Lower leg skin (tissue), 4 donors: ENCODE measurements around the gene ADAMTS10. TPM values are rescaled to one million over a fixed set of nuclear protein-coding genes. Genes with fewer than 3 reads are reported as not detected.
"Not testable (repeated sequence)": the region's sequence is repeated elsewhere in the genome, so short reads cannot be mapped to it uniquely, and the experiment has no call there.

ENCODE experiments used
- DNase-seq, 2 donors: peaks; one replicate each; pipeline ENCODE4 v3.0.0-alpha.2; 2019; ENCODE audit warnings: low spot score in 2 of 2
- H3K4me3 ChIP-seq: fragments of 200-600 bp; sonication (generic); 2 replicates; pipeline ENCODE4 v1.5.1; 2017; ENCODE audit warnings: mild to moderate bottlenecking, low read depth; ENCODE audit not compliant: poor library complexity, severe bottlenecking
- POLR2A ChIP-seq, 2 donors: fragments of 450-650 bp; IDR thresholded peaks; one replicate each; pipeline ENCODE4 v1.6.1; 2016 to 2017; ENCODE audit warnings: antibody characterized with exemption in 2 of 2, mild to moderate bottlenecking in 1 of 2, moderate library complexity in 1 of 2
- WGBS, 2 donors: methylation state at CpG; one replicate each; pipeline ENCODE4 v1.1.5; 2018; 5-methylcytosine and 5-hydroxymethylcytosine counted together
- intact Hi-C: fragments of 100-400 bp; cut with DNase I; formaldehyde crosslinking; loops from one replicate; pipeline ENCODE4 v1.15.0; 2023; ENCODE audit warnings: low total_unique reads
- total RNA-seq, 4 donors: library from RNA; depleted of rRNA; stranded (reverse); fragments of >200 nt; gene quantifications; one replicate each; pipeline ENCODE4 v1.1.0, GENCODE V29; 2016
- TF ChIP-seq, protein P1 (sequence below), 3 donors: fragments of 450-650 bp; IDR thresholded peaks; one replicate each; pipeline ENCODE4 v1.5.1; 2016; ENCODE audit warnings: antibody characterized with exemption in 3 of 3, mild to moderate bottlenecking in 3 of 3, moderate library complexity in 2 of 3

ADAMTS10 gene
- total RNA-seq, 4 donors from 2014 or later, result 6.1 to 21.3 (median 14.1) TPM

DNA sequence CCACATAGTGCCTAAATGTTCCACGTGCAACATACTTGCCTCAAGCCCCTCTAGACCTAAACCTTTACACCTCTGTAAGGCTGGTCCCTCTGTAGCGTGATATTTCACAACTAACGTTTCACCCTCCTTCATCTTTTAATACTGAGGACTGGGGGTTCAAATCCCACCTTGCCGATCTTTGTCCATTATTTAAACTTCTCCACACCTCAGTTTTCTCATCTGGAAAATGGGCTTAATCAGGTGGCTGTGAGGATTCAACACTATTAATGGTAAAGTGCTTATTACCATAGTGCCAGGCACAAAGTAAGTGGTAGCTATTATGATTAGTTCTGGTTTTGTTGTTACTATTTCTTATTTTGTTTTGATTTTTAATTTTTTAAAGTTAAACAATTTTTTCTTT lies 7.5 kb upstream of the ADAMTS10 start:
- H3K4me3 ChIP-seq, result no peak overlapping the region
- 80 to 84% methylated on average over 4 of the region's 4 CpGs for WGBS, 2 donors
- DNase-seq, result no peak
- intact Hi-C loops, result no loop called here
- TF ChIP-seq POLR2A (IDR thresholded peaks at IDR 0.05), result no peak
- TF ChIP-seq, protein P1, sequence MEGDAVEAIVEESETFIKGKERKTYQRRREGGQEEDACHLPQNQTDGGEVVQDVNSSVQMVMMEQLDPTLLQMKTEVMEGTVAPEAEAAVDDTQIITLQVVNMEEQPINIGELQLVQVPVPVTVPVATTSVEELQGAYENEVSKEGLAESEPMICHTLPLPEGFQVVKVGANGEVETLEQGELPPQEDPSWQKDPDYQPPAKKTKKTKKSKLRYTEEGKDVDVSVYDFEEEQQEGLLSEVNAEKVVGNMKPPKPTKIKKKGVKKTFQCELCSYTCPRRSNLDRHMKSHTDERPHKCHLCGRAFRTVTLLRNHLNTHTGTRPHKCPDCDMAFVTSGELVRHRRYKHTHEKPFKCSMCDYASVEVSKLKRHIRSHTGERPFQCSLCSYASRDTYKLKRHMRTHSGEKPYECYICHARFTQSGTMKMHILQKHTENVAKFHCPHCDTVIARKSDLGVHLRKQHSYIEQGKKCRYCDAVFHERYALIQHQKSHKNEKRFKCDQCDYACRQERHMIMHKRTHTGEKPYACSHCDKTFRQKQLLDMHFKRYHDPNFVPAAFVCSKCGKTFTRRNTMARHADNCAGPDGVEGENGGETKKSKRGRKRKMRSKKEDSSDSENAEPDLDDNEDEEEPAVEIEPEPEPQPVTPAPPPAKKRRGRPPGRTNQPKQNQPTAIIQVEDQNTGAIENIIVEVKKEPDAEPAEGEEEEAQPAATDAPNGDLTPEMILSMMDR (IDR thresholded peaks at IDR 0.05), result no peak

DNA sequence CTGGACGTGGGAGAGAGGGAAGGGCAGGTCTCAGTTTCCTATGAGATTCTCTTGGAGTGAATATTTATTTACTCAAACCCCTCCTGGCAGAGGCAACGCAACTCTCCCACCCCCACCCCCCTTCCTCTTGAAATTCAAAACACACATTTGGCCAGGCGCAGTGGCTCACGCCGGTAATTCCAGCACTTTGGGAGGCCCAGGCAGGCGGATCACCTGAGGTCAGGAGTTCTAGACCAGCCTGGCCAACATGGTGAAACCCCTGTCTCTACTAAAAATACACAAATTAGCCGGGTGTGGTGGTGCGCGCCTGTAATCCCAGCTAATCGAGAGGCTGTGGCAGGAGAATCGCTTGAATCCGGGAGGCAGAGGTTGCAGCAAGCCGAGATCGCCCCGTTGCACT lies 6.8 kb upstream of the ADAMTS10 start:
- intact Hi-C loops, H3K4me3 ChIP-seq, DNase-seq: not testable (repeated sequence)
- 67 to 70% methylated on average over 15 of the region's 15 CpGs for WGBS, 2 donors

- WGBS, 2 donors, result 77 to 87% methylated on average over 6 of the region's 6 CpGs
- no peak for DNase-seq
- intact Hi-C loops, result no loop called here
- TF ChIP-seq, protein P1 (IDR thresholded peaks at IDR 0.05), result no peak
- TF ChIP-seq POLR2A (IDR thresholded peaks at IDR 0.05), result no peak
- H3K4me3 ChIP-seq, result no peak overlapping the region
Observed at GRCh38 chr19:8616861-8617260, 6.3 kb upstream of the ADAMTS10 start.

GRCh38 chr19:8615813-8616596 lies 5.5 kb upstream of the ADAMTS10 start:
- DNase-seq, result peak; percentile 62 to 93
- intact Hi-C loops, result no loop called here
- TF ChIP-seq POLR2A (IDR thresholded peaks at IDR 0.05), result no peak
- TF ChIP-seq, protein P1 (IDR thresholded peaks at IDR 0.05), result peak in 1 of 3 donors; percentile 66
- no peak overlapping the region for H3K4me3 ChIP-seq
- 31 to 33% methylated on average over 23 of the region's 23 CpGs for WGBS, 2 donors

DNA sequence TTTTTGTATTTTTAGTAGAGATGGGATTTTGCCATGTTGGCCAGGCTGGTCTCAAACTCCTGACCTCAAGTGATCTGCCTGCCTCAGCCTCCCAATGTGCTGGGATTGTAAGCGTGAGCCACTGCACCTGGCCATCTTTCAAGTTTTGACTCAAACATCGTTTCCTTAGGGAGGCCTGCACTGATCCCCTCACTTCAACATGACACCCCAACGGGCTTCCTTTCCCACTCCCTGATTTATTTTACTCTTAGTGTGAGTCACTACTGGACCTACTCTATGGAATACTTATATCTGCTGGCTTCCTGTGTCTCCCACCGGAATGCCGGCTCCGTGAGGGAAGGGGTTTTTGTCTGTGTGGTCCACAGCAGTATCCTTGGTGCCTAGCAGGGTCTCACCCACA lies 4.5 kb upstream of the ADAMTS10 start:
- intact Hi-C loops, result no loop called here
- TF ChIP-seq, protein P1 (IDR thresholded peaks at IDR 0.05), result no peak
- no peak for TF ChIP-seq POLR2A (IDR thresholded peaks at IDR 0.05)
- no peak overlapping the region for H3K4me3 ChIP-seq
- no peak for DNase-seq
- 27 to 30% methylated on average over 6 of the region's 6 CpGs for WGBS, 2 donors

- intact Hi-C loops, result no loop called here
- no peak for TF ChIP-seq POLR2A (IDR thresholded peaks at IDR 0.05)
- TF ChIP-seq, protein P1 (IDR thresholded peaks at IDR 0.05), result no peak
- H3K4me3 ChIP-seq, result no peak overlapping the region
- WGBS, 2 donors, result 70 to 86% methylated on average over 2 of the region's 2 CpGs
- DNase-seq, result no peak
Observed at GRCh38 chr19:8614455-8614854, 3.9 kb upstream of the ADAMTS10 start.
